PC-3 (cell line): Measurements from ENCODE around the gene SLC30A10. TPM values are rescaled to one million over a fixed set of nuclear protein-coding genes. Genes with fewer than 3 reads are reported as not detected.

Source experiments
- ATAC-seq: fragments of 200-7000 bp; cut with Tn5 transposase; 2 replicates; pipeline ENCODE4 v1.9.1; 2020; ENCODE audit warnings: mild to moderate bottlenecking, moderate library complexity
- BruUV-seq: library from RNA; stranded (reverse); fragments of 400-500 nt; replicated peaks from 2 replicates; lab custom pipeline; 2021; lab: Mats Ljungman, UMichigan
- CTCF ChIA-PET: fragments of 300-600 bp; sonication (Branson Sonifier 250); formaldehyde crosslinking; loops from one replicate; lab custom pipeline; 2022; ENCODE audit warnings: antibody characterized with exemption; lab: Charles Lee
- POLR2A ChIA-PET: fragments of 300-600 bp; sonication (Branson Sonifier 250); formaldehyde crosslinking; loops from one replicate; lab custom pipeline; 2022; ENCODE audit warnings: antibody characterized with exemption; ENCODE audit not compliant: unreplicated experiment; lab: Charles Lee
- DNase-seq: peaks from one replicate; pipeline ENCODE4 v3.0.0-alpha.2; 2015
- H2AFZ ChIP-seq: fragments of 300-600 bp; sonication (generic); 2 replicates; pipeline ENCODE4 v1.6.0; 2016; ENCODE audit warnings: antibody characterized with exemption, low read length
- H3F3A ChIP-seq: fragments of 300-600 bp; sonication (generic); one replicate; pipeline ENCODE4 v1.6.0; 2017; ENCODE audit warnings: antibody characterized with exemption, low read length, control low read depth, mild to moderate bottlenecking; ENCODE audit not compliant: unreplicated experiment
- H3K27ac ChIP-seq: fragments of 300-600 bp; sonication (generic); 2 replicates; pipeline ENCODE4 v1.5.1; 2016; ENCODE audit warnings: mild to moderate bottlenecking, low read length
- H3K27me3 ChIP-seq: fragments of 300-600 bp; sonication (generic); 2 replicates; pipeline ENCODE4 v1.6.1; 2016; ENCODE audit warnings: low read length, mixed read lengths
- H3K36me3 ChIP-seq: fragments of 300-600 bp; sonication (generic); 2 replicates; pipeline ENCODE4 v1.6.1; 2016; ENCODE audit warnings: low read depth, mixed run types, low read length, mixed read lengths
- H3K4me1 ChIP-seq: fragments of 300-600 bp; sonication (generic); 2 replicates; pipeline ENCODE4 v1.5.1; 2016; ENCODE audit warnings: low read length; ENCODE audit not compliant: insufficient read depth
- H3K4me2 ChIP-seq: fragments of 300-600 bp; sonication (generic); 2 replicates; pipeline ENCODE4 v1.6.0; 2016; ENCODE audit warnings: low read length
- H3K4me3 ChIP-seq: fragments of 300-600 bp; sonication (generic); 2 replicates; pipeline ENCODE4 v1.5.1; 2016; ENCODE audit warnings: mild to moderate bottlenecking, low read length, mixed read lengths
- H3K79me2 ChIP-seq: fragments of 300-600 bp; sonication (generic); 2 replicates; pipeline ENCODE4 v1.6.1; 2017; ENCODE audit warnings: low read length, mixed read lengths
- H3K9ac ChIP-seq: fragments of 300-600 bp; sonication (generic); 2 replicates; pipeline ENCODE4 v1.6.0; 2016; ENCODE audit warnings: mild to moderate bottlenecking, low read length
- H3K9me2 ChIP-seq: fragments of 300-600 bp; sonication (generic); replicated peaks from 2 replicates; pipeline ENCODE4 v1.6.1; 2016; ENCODE audit warnings: mixed run types, low read length, mixed read lengths
- H3K9me3 ChIP-seq: fragments of 300-600 bp; sonication (generic); 2 replicates; pipeline ENCODE4 v1.6.1; 2016; ENCODE audit warnings: low read length, mixed read lengths
- H4K20me1 ChIP-seq: fragments of 300-600 bp; sonication (generic); 2 replicates; pipeline ENCODE4 v1.6.1; 2016; ENCODE audit warnings: low read length, mixed read lengths
- CTCF ChIP-seq: fragments of 300-600 bp; sonication (generic); conservative IDR thresholded peaks from 2 replicates; pipeline ENCODE4 v1.5.1; 2017; ENCODE audit warnings: antibody characterized with exemption, low read depth, mild to moderate bottlenecking, low read length
- EZH2 ChIP-seq: fragments of 300-600 bp; sonication (generic); IDR thresholded peaks from one replicate; pipeline ENCODE4 v1.6.1; 2017; ENCODE audit warnings: antibody characterized with exemption, mild to moderate bottlenecking, low read length; ENCODE audit not compliant: unreplicated experiment
- EZH2phosphoT487 ChIP-seq: fragments of 300-600 bp; sonication (generic); IDR thresholded peaks from 2 replicates; pipeline ENCODE4 v1.6.1; 2018; ENCODE audit warnings: mild to moderate bottlenecking, antibody characterized with exemption, low read length, borderline replicate concordance
- intact Hi-C: fragments of 100-400 bp; cut with micrococcal nuclease; formaldehyde crosslinking; loops from 2 replicates; pipeline ENCODE4 v1.9.0; 2023
- total RNA-seq: library from RNA; depleted of rRNA; stranded (reverse); fragments of >200 nt; gene quantifications from 2 replicates; pipeline ENCODE4 v1.2.3, GENCODE V29; 2014

The SLC30A10 gene
- total RNA-seq, 1 experiment from 2014 or later: not detected

DNA sequence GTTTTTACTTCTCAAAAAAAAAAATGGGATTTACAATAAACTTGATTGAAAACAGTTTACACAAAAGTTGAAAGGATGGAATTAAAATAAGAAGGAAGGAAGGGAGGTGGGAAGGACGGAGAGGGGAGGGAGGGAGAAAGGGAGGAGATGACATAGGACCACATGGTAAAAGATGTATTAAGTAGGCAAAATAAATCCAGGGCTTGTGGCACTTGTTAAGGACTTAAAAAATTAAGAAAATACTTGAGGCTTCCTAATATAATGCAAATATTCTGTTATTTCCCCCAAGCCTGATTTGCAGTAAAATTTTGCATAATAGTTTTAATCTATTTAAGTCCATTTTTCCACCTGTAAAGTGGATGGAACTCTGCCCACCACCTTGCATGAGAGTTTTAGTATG is 27.5 kb downstream of the SLC30A10 start:
- H3K4me2 ChIP-seq: no peak overlapping the region

DNA sequence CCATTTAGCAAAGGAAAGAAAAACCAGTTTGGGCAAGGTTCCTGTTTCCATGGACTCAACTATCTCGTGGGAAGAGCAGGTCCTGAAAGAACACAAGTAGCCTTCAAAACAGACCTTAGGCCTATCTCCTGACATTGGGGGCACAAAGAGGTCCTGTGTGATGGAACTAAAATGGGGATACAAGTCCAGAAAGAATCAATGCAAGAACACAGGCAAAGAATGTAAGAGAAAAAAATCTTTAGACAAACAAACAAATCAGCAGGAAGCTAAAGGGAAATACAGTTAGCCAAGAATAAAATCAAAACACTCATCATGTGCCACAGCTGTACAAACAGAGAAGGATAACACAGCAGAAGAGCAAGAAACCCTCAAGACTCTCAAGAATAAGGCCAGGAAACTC is 28.2 kb downstream of the SLC30A10 start:
- Histone ChIP-seq H3F3A (no peaks in the 10 kb centered on the region), H3K36me3 (no peaks in the 10 kb centered on the region), H2AFZ (no peak overlapping the region), H4K20me1 (no peaks in the 10 kb centered on the region), H3K27me3 (peaks cover 48% of the 10 kb centered on the region), H3K4me2 (no peak overlapping the region), H3K79me2 (no peaks in the 10 kb centered on the region), H3K9me3 (no peaks in the 10 kb centered on the region), H3K9ac (no peak overlapping the region), H3K4me3 (no peak overlapping the region), H3K4me1 (no peaks in the 10 kb centered on the region), H3K27ac (no peak overlapping the region), H3K9me2 (no peaks in the 10 kb centered on the region)
- TF ChIP-seq CTCF (no peak), EZH2 (no peak), EZH2phosphoT487 (no peak)
- POLR2A ChIA-PET: no interaction called here
- CTCF ChIA-PET: no interaction called here
- DNase-seq (no peak), ATAC-seq (no peak)
- BruUV-seq: no TSS peak
- intact Hi-C loops: no loop called here

More for the DNA sequence above, 27.5 kb downstream of the SLC30A10 start:
- CTCF ChIA-PET: no interaction called here
- Histone ChIP-seq H2AFZ (no peak overlapping the region), H3K9me2 (no peaks in the 10 kb centered on the region), H3K79me2 (no peaks in the 10 kb centered on the region), H3K4me1 (no peaks in the 10 kb centered on the region), H3K27ac (no peak overlapping the region), H3K4me3 (no peak overlapping the region), H3F3A (no peaks in the 10 kb centered on the region), H3K9me3 (no peaks in the 10 kb centered on the region), H3K9ac (no peak overlapping the region), H4K20me1 (no peaks in the 10 kb centered on the region), H3K27me3 (peaks cover 41% of the 10 kb centered on the region), H3K36me3 (no peaks in the 10 kb centered on the region)
- POLR2A ChIA-PET: no interaction called here
- no TSS peak for BruUV-seq
- TF ChIP-seq EZH2phosphoT487 (no peak), CTCF (no peak), EZH2 (no peak)
- intact Hi-C loops: no loop called here
- no peak for DNase-seq
- ATAC-seq: no peak

GRCh38 chr1:219898375-219898774 is 30.0 kb downstream of the SLC30A10 start:
- no TSS peak for BruUV-seq
- CTCF ChIA-PET: no interaction called here
- ATAC-seq: no peak

More at GRCh38 chr1:219898375-219898774, 30.0 kb downstream of the SLC30A10 start:
- Histone ChIP-seq H3K9ac (no peak overlapping the region), H3K27ac (no peak overlapping the region), H3K27me3 (peaks cover 60% of the 10 kb centered on the region), H3K9me3 (no peaks in the 10 kb centered on the region), H3K4me2 (no peak overlapping the region), H3K79me2 (no peaks in the 10 kb centered on the region), H3K9me2 (no peaks in the 10 kb centered on the region), H2AFZ (no peak overlapping the region), H3K4me1 (no peaks in the 10 kb centered on the region), H3F3A (no peaks in the 10 kb centered on the region), H3K36me3 (no peaks in the 10 kb centered on the region), H3K4me3 (no peak overlapping the region), H4K20me1 (no peaks in the 10 kb centered on the region)
- no peak for TF ChIP-seq CTCF
- TF ChIP-seq EZH2: no peak
- no peak for TF ChIP-seq EZH2phosphoT487
- POLR2A ChIA-PET: no interaction called here
- intact Hi-C loops: no loop called here
- DNase-seq: no peak
